Trophoblast cell (in vitro differentiated cells and primary cell): Measurements from ENCODE around the gene MAGIX.
A peak's percentile ranks its signal among the peaks of the same experiment; 100 is the strongest.

Source experiments
- DNase-seq, 2 donors: peaks; one replicate each; pipeline ENCODE4 v3.0.0-alpha.2; 2016
- H2AFZ ChIP-seq: 2 replicates; pipeline ENCODE4 v1.6.1; 2013; ENCODE audit warnings: low read length, moderate library complexity, mild to moderate bottlenecking; ENCODE audit not compliant: insufficient read depth, poor library complexity
- H2AK5ac ChIP-seq: 2 replicates; pipeline ENCODE4 v1.6.1; 2013; ENCODE audit warnings: mild to moderate bottlenecking, low read length
- H2BK120ac ChIP-seq: 2 replicates; pipeline ENCODE4 v1.6.1; 2013; ENCODE audit warnings: low read length, mild to moderate bottlenecking, moderate library complexity; ENCODE audit not compliant: insufficient read depth, poor library complexity
- H2BK12ac ChIP-seq: 2 replicates; pipeline ENCODE4 v1.6.1; 2013; ENCODE audit warnings: mild to moderate bottlenecking, low read length, moderate library complexity
- H2BK5ac ChIP-seq: 2 replicates; pipeline ENCODE4 v1.6.1; 2013; ENCODE audit warnings: low read length, low read depth, moderate library complexity, mild to moderate bottlenecking; ENCODE audit not compliant: poor library complexity
- H3K14ac ChIP-seq: 2 replicates; pipeline ENCODE4 v1.6.1; 2013; ENCODE audit warnings: mild to moderate bottlenecking, low read length
- H3K18ac ChIP-seq: 2 replicates; pipeline ENCODE4 v1.6.1; 2013; ENCODE audit warnings: mild to moderate bottlenecking, low read length
- H3K23ac ChIP-seq: 2 replicates; pipeline ENCODE4 v1.6.1; 2013; ENCODE audit warnings: low read length
- H3K27ac ChIP-seq: 2 replicates; pipeline ENCODE4 v1.5.1; 2013; ENCODE audit warnings: low read depth, mild to moderate bottlenecking, inconsistent platforms, low read length, moderate library complexity
- H3K27me3 ChIP-seq: 2 replicates; pipeline ENCODE4 v1.6.1; 2013; ENCODE audit warnings: inconsistent platforms, mild to moderate bottlenecking, low read length, moderate library complexity; ENCODE audit not compliant: insufficient read depth
- H3K36me3 ChIP-seq, 2 experiments: 1 replicate in 1 of 2; 2 replicates in 1 of 2; pipeline ENCODE4 v1.6.1; 2013; ENCODE audit warnings: low read length in 2 of 2, mild to moderate bottlenecking in 2 of 2, moderate library complexity in 1 of 2; ENCODE audit not compliant: insufficient read depth in 2 of 2, control insufficient read depth in 1 of 2
- H3K4ac ChIP-seq: 2 replicates; pipeline ENCODE4 v1.6.1; 2013; ENCODE audit warnings: low read depth, mild to moderate bottlenecking, low read length, moderate library complexity
- H3K4me1 ChIP-seq, 2 experiments: 1 replicate in 1 of 2; 2 replicates in 1 of 2; pipeline ENCODE4 v1.6.1; 2013; ENCODE audit warnings: low read length in 2 of 2, mild to moderate bottlenecking in 2 of 2, moderate library complexity in 1 of 2; ENCODE audit not compliant: insufficient read depth in 2 of 2, control insufficient read depth in 1 of 2
- H3K4me2 ChIP-seq: 2 replicates; pipeline ENCODE4 v1.6.1; 2013; ENCODE audit warnings: inconsistent platforms, mild to moderate bottlenecking, low read length, moderate library complexity
- H3K4me3 ChIP-seq: 2 replicates; pipeline ENCODE4 v1.5.1; 2013; ENCODE audit warnings: mild to moderate bottlenecking, low read depth, low read length, inconsistent platforms
- H3K79me1 ChIP-seq: one replicate; pipeline ENCODE4 v1.6.1; 2013; ENCODE audit warnings: low read length
- H3K79me2 ChIP-seq: 2 replicates; pipeline ENCODE4 v1.6.1; 2013; ENCODE audit warnings: low read length, mild to moderate bottlenecking; ENCODE audit not compliant: control insufficient read depth, insufficient read depth, poor library complexity
- H3K9ac ChIP-seq: 2 replicates; pipeline ENCODE4 v1.6.1; 2013; ENCODE audit warnings: mild to moderate bottlenecking, low read length
- H3K9me3 ChIP-seq: 2 replicates; pipeline ENCODE4 v1.6.1; 2013; ENCODE audit warnings: low read depth, mild to moderate bottlenecking, control low read depth, inconsistent platforms, low read length; ENCODE audit not compliant: insufficient read depth
- H4K12ac ChIP-seq: 2 replicates; pipeline ENCODE4 v1.6.1; 2013; ENCODE audit warnings: low read depth, mild to moderate bottlenecking, low read length, moderate library complexity
- H4K8ac ChIP-seq: 2 replicates; pipeline ENCODE4 v1.6.1; 2013; ENCODE audit warnings: low read depth, mild to moderate bottlenecking, low read length, moderate library complexity
- H4K91ac ChIP-seq: one replicate; pipeline ENCODE4 v1.6.1; 2013; ENCODE audit warnings: low read depth, mild to moderate bottlenecking, low read length, moderate library complexity
- WGBS: extraction: QIAGEN DNeasy Blood & Tissue Kit; methylation state at CpG from one replicate; pipeline ENCODE4 v1.1.7; 2013; ENCODE audit warnings: missing lambda C conversion rate; ENCODE audit not compliant: insufficient read length, insufficient coverage; ENCODE audit errors: extremely low coverage; 5-methylcytosine and 5-hydroxymethylcytosine counted together

Gene MAGIX

DNA sequence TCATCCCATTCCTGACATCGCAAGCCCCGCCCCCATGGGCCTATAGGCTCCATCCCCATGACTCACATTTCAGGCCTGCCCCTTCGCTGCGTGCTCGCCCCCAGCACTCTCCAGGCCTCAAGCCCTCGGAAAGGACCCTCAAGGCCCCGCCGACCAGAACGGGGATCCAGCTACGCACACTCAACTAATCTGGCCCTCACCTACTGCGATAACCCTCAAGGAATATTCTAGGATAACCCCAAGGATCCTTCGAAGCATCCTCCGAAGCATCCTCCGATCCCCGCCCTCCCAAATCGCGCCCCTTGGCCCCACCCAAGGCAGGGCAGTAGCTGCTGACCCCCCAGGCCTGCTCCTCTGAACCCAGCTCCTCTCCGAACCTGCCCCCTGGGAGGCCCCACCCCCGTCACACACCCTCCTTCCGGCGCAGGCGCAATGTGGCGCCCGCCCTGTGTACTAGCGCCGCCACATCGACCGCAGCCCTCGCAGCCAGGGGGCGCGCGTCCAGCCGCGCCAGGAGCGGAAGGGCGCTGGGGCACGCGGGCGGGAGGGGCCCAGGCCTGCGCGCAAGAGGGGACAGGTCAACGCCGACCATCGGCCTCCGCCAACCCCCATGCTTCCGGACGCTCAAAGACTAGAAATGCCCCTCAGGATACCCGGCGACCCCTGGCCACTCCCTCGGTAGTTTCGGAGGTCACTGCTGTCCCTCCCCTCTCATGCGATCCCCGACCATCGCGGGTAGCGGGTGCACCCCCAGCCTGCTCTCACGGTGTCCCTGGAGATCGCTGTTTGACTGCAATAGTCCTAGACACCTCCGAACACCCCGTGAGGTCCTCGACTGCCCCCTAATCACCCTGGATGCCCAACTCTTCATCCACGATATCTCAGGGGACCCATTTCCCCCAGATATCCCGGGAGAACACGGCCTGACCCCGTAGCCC is 6.4 kb upstream of the MAGIX start:
- Histone ChIP-seq H2AK5ac (no peak overlapping the region), H2AFZ (peak overlapping the region; percentile 63), H3K23ac (no peak overlapping the region), H4K12ac (peak overlapping the region; percentile 93), H3K4me2 (peak overlapping the region; percentile 76), H2BK5ac (no peak overlapping the region), H3K79me2 (peaks cover 2% of the 10 kb centered on the region), H3K9ac (peak overlapping the region; percentile 83), H3K36me3 (no peaks in the 10 kb centered on the region), H2BK12ac (no peak overlapping the region), H2BK120ac (peak overlapping the region; percentile 63), H3K27me3 (no peaks in the 10 kb centered on the region), H3K14ac (peak overlapping the region; percentile 95), H3K79me1 (peaks cover 6% of the 10 kb centered on the region), H3K9me3 (no peaks in the 10 kb centered on the region), H3K18ac (peak overlapping the region; percentile 90), H3K27ac (peak overlapping the region; percentile 78), H4K8ac (peak overlapping the region; percentile 86), H3K4ac (peak overlapping the region; percentile 75), H3K4me3 (peak overlapping the region; percentile 59), H3K4me1 (no peaks in the 10 kb centered on the region), H4K91ac (peak overlapping the region; percentile 92)
- no CpG with 5 or more reads among the region's 65 CpGs for WGBS
- DNase-seq: peak; percentile 64 to 84

DNA sequence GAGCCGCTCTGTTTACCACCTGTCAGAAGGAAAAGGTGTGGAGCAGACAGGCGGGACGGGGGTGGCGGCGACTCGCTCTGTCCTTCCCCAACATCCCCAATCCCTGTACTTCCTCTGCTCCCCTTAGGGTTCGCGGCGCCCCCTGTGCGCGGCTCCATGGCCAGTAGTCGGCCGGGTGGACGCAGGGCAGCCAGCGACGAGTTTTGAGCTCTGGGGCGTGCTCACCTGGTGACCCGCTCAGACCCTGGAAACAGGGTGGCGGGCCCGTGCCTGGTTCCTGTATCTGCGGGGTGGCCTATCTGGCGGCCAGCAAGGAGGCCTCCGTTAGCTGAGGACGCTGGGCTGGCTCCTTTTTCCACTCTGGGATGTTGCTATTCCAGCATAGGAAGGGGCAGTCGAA is 5.4 kb upstream of the MAGIX start:
- Histone ChIP-seq H3K79me2 (peaks cover 2% of the 10 kb centered on the region), H2BK12ac (no peak overlapping the region), H4K91ac (no peak overlapping the region), H3K4me1 (no peaks in the 10 kb centered on the region), H3K79me1 (peaks cover 6% of the 10 kb centered on the region), H3K4me3 (no peak overlapping the region), H3K4ac (no peak overlapping the region), H3K18ac (no peak overlapping the region), H2AK5ac (no peak overlapping the region), H4K8ac (peak overlapping the region; percentile 16), H2BK5ac (no peak overlapping the region), H4K12ac (peak overlapping the region; percentile 51), H3K14ac (no peak overlapping the region), H3K9me3 (no peaks in the 10 kb centered on the region), H3K4me2 (peak overlapping the region; percentile 23), H2AFZ (no peak overlapping the region), H3K23ac (no peak overlapping the region), H3K36me3 (no peaks in the 10 kb centered on the region), H2BK120ac (no peak overlapping the region), H3K27me3 (no peaks in the 10 kb centered on the region), H3K9ac (no peak overlapping the region), H3K27ac (no peak overlapping the region)
- WGBS: no CpG with 5 or more reads among the region's 25 CpGs
- no peak for DNase-seq

DNA sequence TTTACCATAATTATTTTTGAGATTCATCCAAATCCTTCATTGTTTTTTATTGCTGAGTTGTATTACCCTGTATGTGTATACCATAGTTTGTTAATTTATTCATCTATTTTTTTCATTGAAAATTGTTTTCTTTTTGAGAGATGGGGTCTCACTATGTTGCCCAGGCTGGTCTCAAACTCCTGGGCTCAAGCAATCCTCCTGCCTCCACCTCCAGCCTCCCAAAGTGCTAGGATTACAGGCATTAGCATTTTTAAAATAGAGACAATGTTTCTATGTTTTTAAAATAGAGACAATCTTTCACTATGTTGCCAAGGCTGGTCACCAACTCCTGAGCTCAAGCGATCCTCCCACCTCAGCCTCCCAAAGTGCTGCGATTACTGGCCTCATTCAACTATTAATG is 1.6 kb upstream of the MAGIX start:
- Histone ChIP-seq H3K23ac (no peak overlapping the region), H2BK5ac (no peak overlapping the region), H3K9ac (no peak overlapping the region), H3K27me3 (no peaks in the 10 kb centered on the region), H2BK12ac (no peak overlapping the region), H3K27ac (no peak overlapping the region), H3K9me3 (peaks cover 2% of the 10 kb centered on the region), H3K4me3 (no peak overlapping the region), H2BK120ac (no peak overlapping the region), H2AK5ac (no peak overlapping the region), H3K36me3 (peaks cover 0 to 2% of the 10 kb centered on the region in 2 experiments), H3K4me1 (no peaks in the 10 kb centered on the region), H3K4ac (no peak overlapping the region), H3K79me1 (peaks cover 11% of the 10 kb centered on the region), H4K91ac (no peak overlapping the region), H3K79me2 (peaks cover 4% of the 10 kb centered on the region), H4K12ac (no peak overlapping the region), H2AFZ (no peak overlapping the region), H3K18ac (no peak overlapping the region), H3K14ac (no peak overlapping the region), H3K4me2 (no peak overlapping the region), H4K8ac (no peak overlapping the region)
- no peak for DNase-seq
- no CpG with 5 or more reads among the region's 2 CpGs for WGBS

DNA sequence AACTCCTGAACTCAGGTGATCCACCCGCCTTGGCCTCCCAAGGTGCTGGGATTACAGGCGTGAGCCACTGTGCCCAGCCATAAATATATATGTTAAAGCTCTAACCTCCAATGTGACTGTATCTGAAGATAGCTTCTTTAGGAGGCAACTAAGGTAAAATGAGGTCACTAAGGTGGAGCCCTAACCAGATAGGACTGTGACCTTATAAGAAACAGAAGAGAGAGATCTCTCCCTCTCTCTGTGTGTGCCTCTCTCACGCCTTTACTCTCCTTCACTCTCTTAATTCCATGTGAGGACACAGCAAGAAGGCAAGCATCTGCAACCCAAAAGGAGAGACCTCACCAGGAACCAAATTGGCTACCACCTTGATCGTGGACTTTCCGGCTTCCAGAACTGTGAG is 926 bp upstream of the MAGIX start:
- no peak for DNase-seq
- H3K36me3 ChIP-seq: peaks cover 0 to 2% of the 10 kb centered on the region in 2 experiments
- H3K79me2 ChIP-seq: peaks cover 3% of the 10 kb centered on the region
- no peak overlapping the region for H2AFZ ChIP-seq
- H3K27me3 ChIP-seq: no peaks in the 10 kb centered on the region
- no peak overlapping the region for H4K91ac ChIP-seq
- H3K4me3 ChIP-seq: no peak overlapping the region
- H3K4me1 ChIP-seq: peaks cover 6% of the 10 kb centered on the region in 2 experiments
- H4K8ac ChIP-seq: no peak overlapping the region
- H2AK5ac ChIP-seq: no peak overlapping the region
- WGBS: no CpG with 5 or more reads among the region's 5 CpGs
- no peak overlapping the region for H3K14ac ChIP-seq
- H4K12ac ChIP-seq: no peak overlapping the region
- H2BK12ac ChIP-seq: no peak overlapping the region
- peaks cover 2% of the 10 kb centered on the region for H3K9me3 ChIP-seq
- no peak overlapping the region for H3K4ac ChIP-seq
- no peak overlapping the region for H3K18ac ChIP-seq
- H2BK5ac ChIP-seq: no peak overlapping the region
- no peak overlapping the region for H3K9ac ChIP-seq
- H3K79me1 ChIP-seq: peaks cover 6% of the 10 kb centered on the region
- no peak overlapping the region for H2BK120ac ChIP-seq
- H3K27ac ChIP-seq: no peak overlapping the region
- H3K23ac ChIP-seq: no peak overlapping the region
- H3K4me2 ChIP-seq: no peak overlapping the region
